Measurements from ENCODE around the gene RARB. TPM values are rescaled to one million over a fixed set of nuclear protein-coding genes. Genes with fewer than 3 reads are reported as not detected.

Gene RARB
- total RNA-seq, 1 donor from 2014 or later, result 15.0 TPM

GRCh38 chr3:25547943-25548674 is 120.0 kb downstream of the RARB start:
- intact Hi-C loops (cut with DNase I), result no loop called here
- H3K4me3 ChIP-seq, result no peak overlapping the region

GRCh38 chr3:25548836-25549235 is 120.8 kb downstream of the RARB start:
- Histone ChIP-seq H3K9me3 (no peaks in the 10 kb centered on the region), H3K27ac (no peak overlapping the region), H3K4me3 (no peak overlapping the region), H3K27me3 (no peaks in the 10 kb centered on the region), H3K36me3 (no peaks in the 10 kb centered on the region), H3K4me1 (no peaks in the 10 kb centered on the region)
- no peak for TF ChIP-seq CTCF (IDR thresholded peaks at IDR 0.05)
- no peak for TF ChIP-seq POLR2A (IDR thresholded peaks at IDR 0.05)
- no peak for DNase-seq (ENCODE audit: extremely low spot score in 2 of 2)
- intact Hi-C loops (cut with DNase I), result no loop called here

More at GRCh38 chr3:25547943-25548674, 120.0 kb downstream of the RARB start:
- no peak for DNase-seq (ENCODE audit: extremely low spot score in 2 of 2)
- Histone ChIP-seq H3K36me3 (no peaks in the 10 kb centered on the region), H3K9me3 (no peaks in the 10 kb centered on the region), H3K4me1 (no peaks in the 10 kb centered on the region), H3K27me3 (no peaks in the 10 kb centered on the region), H3K27ac (no peak overlapping the region)
- no peak for TF ChIP-seq POLR2A (IDR thresholded peaks at IDR 0.05)
- no peak for TF ChIP-seq POLR2AphosphoS5 (IDR thresholded peaks at IDR 0.05; ENCODE audit: insufficient read depth in 1 of 2, low read depth in 1 of 2)
- TF ChIP-seq CTCF (IDR thresholded peaks at IDR 0.05), result no peak

- H3K27me3 ChIP-seq, result no peaks in the 10 kb centered on the region
- DNase-seq (ENCODE audit: extremely low spot score in 2 of 2), result no peak
- no peaks in the 10 kb centered on the region for H3K9me3 ChIP-seq
- peaks cover 8% of the 10 kb centered on the region for H3K4me1 ChIP-seq
- H3K36me3 ChIP-seq, result no peaks in the 10 kb centered on the region
- intact Hi-C loops (cut with DNase I), result no loop called here
- H3K4me3 ChIP-seq, result no peak overlapping the region
- H3K27ac ChIP-seq, result no peak overlapping the region
- TF ChIP-seq POLR2AphosphoS5 (IDR thresholded peaks at IDR 0.05; ENCODE audit: insufficient read depth in 1 of 2, low read depth in 1 of 2) (no peak), POLR2A (IDR thresholded peaks at IDR 0.05) (no peak), CTCF (IDR thresholded peaks at IDR 0.05) (no peak)
Observed at GRCh38 chr3:25552251-25552650, 124.2 kb downstream of the RARB start.

GRCh38 chr3:25554376-25554775 is 126.3 kb downstream of the RARB start:
- intact Hi-C loops (cut with DNase I), result no loop called here
- Histone ChIP-seq H3K27ac (no peak overlapping the region), H3K4me3 (no peak overlapping the region), H3K36me3 (no peaks in the 10 kb centered on the region), H3K27me3 (no peaks in the 10 kb centered on the region), H3K4me1 (peaks cover 27% of the 10 kb centered on the region), H3K9me3 (no peaks in the 10 kb centered on the region)
- no peak for TF ChIP-seq POLR2A (IDR thresholded peaks at IDR 0.05)
- TF ChIP-seq CTCF (IDR thresholded peaks at IDR 0.05), result no peak
- TF ChIP-seq POLR2AphosphoS5 (IDR thresholded peaks at IDR 0.05; ENCODE audit: insufficient read depth in 1 of 2, low read depth in 1 of 2), result no peak
- DNase-seq (ENCODE audit: extremely low spot score in 2 of 2), result no peak

GRCh38 chr3:25555695-25556437 is 127.8 kb downstream of the RARB start:
- intact Hi-C loops (cut with DNase I), result no loop called here
- no peak overlapping the region for H3K27ac ChIP-seq

More at GRCh38 chr3:25555695-25556437, 127.8 kb downstream of the RARB start:
- no peaks in the 10 kb centered on the region for H3K9me3 ChIP-seq
- no peak for TF ChIP-seq POLR2AphosphoS5 (IDR thresholded peaks at IDR 0.05; ENCODE audit: insufficient read depth in 1 of 2, low read depth in 1 of 2)
- TF ChIP-seq POLR2A (IDR thresholded peaks at IDR 0.05), result no peak
- no peak for TF ChIP-seq CTCF (IDR thresholded peaks at IDR 0.05)
- no peaks in the 10 kb centered on the region for H3K36me3 ChIP-seq
- no peak overlapping the region for H3K4me3 ChIP-seq
- H3K27me3 ChIP-seq, result no peaks in the 10 kb centered on the region
- DNase-seq (ENCODE audit: extremely low spot score in 2 of 2), result no peak
- peaks cover 27% of the 10 kb centered on the region for H3K4me1 ChIP-seq

Measured in vagina (tissue), 2 donors.